B cell (primary cell): ENCODE results near the gene MTFMT. TPM values are rescaled to one million over a fixed set of nuclear protein-coding genes. Genes with fewer than 3 reads are reported as not detected.

ENCODE experiments used
- ATAC-seq: fragments of 200-7000 bp; cut with Tn5 transposase; one replicate; pipeline ENCODE4 v1.10.0; 2021; ENCODE audit warnings: low read depth, mild to moderate bottlenecking, moderate number of reproducible peaks, moderate library complexity
- CTCF ChIA-PET: fragments of 350-600 bp; sonication (Branson Sonifier 250); formaldehyde crosslinking; loops from one replicate; lab custom pipeline; 2021; ENCODE audit warnings: antibody characterized with exemption, inconsistent platforms; lab: Charles Lee
- POLR2A ChIA-PET: fragments of 350-600 bp; sonication (Branson Sonifier 250); formaldehyde crosslinking; loops from one replicate; lab custom pipeline; 2021; ENCODE audit warnings: antibody characterized with exemption; lab: Charles Lee
- DNase-seq: peaks from one replicate; pipeline ENCODE4 v3.0.0; 2013
- H2AFZ ChIP-seq: 2 replicates; pipeline ENCODE4 v1.6.1; 2012; ENCODE audit warnings: mild to moderate bottlenecking, low read depth, low read length; ENCODE audit not compliant: insufficient read depth, poor library complexity, severe bottlenecking
- H3K27ac ChIP-seq, 2 donors: 1 replicate in 1 of 2; 2 replicates in 1 of 2; pipeline ENCODE4 v1.5.1; 2012 to 2013; ENCODE audit warnings: low read length in 2 of 2, mild to moderate bottlenecking in 2 of 2, moderate library complexity in 1 of 2
- H3K27me3 ChIP-seq, 4 experiments: fragments of 200-600 bp in 1 of 4; sonication (generic) in 1 of 4; replicated peaks in 1 of 4; 1 replicate in 2 of 4; 2 replicates in 2 of 4; pipeline versions ENCODE4 v1.6.1 to v1.7.0; 2013 to 2016; ENCODE audit warnings: low read length in 3 of 4, mild to moderate bottlenecking in 2 of 4, mixed read lengths in 1 of 4, moderate library complexity in 1 of 4; ENCODE audit not compliant: insufficient read depth in 4 of 4, control insufficient read depth in 3 of 4; ENCODE audit errors: control extremely low read depth in 1 of 4
- H3K36me3 ChIP-seq, 2 experiments: replicated peaks in 1 of 2; 1 replicate in 1 of 2; 2 replicates in 1 of 2; pipeline versions ENCODE4 v1.6.1 to v1.7.1; 2013; ENCODE audit warnings: low read length in 1 of 2; ENCODE audit not compliant: insufficient read depth in 2 of 2, control insufficient read depth in 1 of 2; ENCODE audit errors: control extremely low read depth in 1 of 2, extremely low read depth in 1 of 2
- H3K4me1 ChIP-seq, 2 donors: fragments of 200-600 bp in 1 of 2; sonication (generic) in 1 of 2; 1 replicate in 1 of 2; 2 replicates in 1 of 2; pipeline versions ENCODE4 v1.5.1 to v1.6.1; 2013 to 2017; ENCODE audit warnings: low read length in 2 of 2; ENCODE audit not compliant: control insufficient read depth in 2 of 2, insufficient read depth in 2 of 2
- H3K4me2 ChIP-seq: replicated peaks from 2 replicates; pipeline ENCODE3; 2012; ENCODE audit warnings: mild to moderate bottlenecking, low read depth, low read length; ENCODE audit not compliant: poor library complexity, severe bottlenecking
- H3K4me3 ChIP-seq, 5 experiments: fragments of 200-600 bp in 1 of 5; sonication (generic) in 1 of 5; 1 replicate in 3 of 5; 2 replicates in 2 of 5; pipeline versions ENCODE4 v1.5.1 to v1.7.0; 2011 to 2016; ENCODE audit warnings: low read length in 4 of 5, mild to moderate bottlenecking in 4 of 5, low read depth in 2 of 5, control low read depth in 1 of 5, moderate library complexity in 1 of 5; ENCODE audit not compliant: insufficient read depth in 1 of 5; ENCODE audit errors: control extremely low read depth in 1 of 5, extremely low read depth in 1 of 5
- H3K79me2 ChIP-seq: fragments of 200-600 bp; sonication (generic); one replicate; pipeline ENCODE4 v1.6.0; 2016; ENCODE audit warnings: low read length; ENCODE audit not compliant: control insufficient read depth, insufficient read depth
- H3K9ac ChIP-seq: fragments of 200-600 bp; sonication (generic); 2 replicates; pipeline ENCODE4 v1.6.1; 2017; ENCODE audit warnings: mild to moderate bottlenecking, low read length, moderate library complexity
- H3K9me3 ChIP-seq, 3 donors: one replicate each; pipeline versions ENCODE4 v1.6.1 to v1.7.1; 2013; ENCODE audit warnings: low read length in 2 of 3; ENCODE audit not compliant: control insufficient read depth in 2 of 3, insufficient read depth in 1 of 3; ENCODE audit errors: control extremely low read depth in 1 of 3
- H4K20me1 ChIP-seq: 2 replicates; pipeline ENCODE4 v1.6.0; 2012; ENCODE audit warnings: mild to moderate bottlenecking, low read length; ENCODE audit not compliant: insufficient read depth, control insufficient read depth, poor library complexity, severe bottlenecking
- H3K27ac Mint-ChIP-seq: one replicate; pipeline ENCODE4 v1.8.0; 2021; ENCODE audit warnings: mixed read lengths
- H3K27me3 Mint-ChIP-seq: one replicate; pipeline ENCODE4 v1.8.0; 2021; ENCODE audit warnings: mixed read lengths
- H3K4me1 Mint-ChIP-seq: one replicate; pipeline ENCODE4 v1.8.0; 2021; ENCODE audit warnings: mixed read lengths
- H3K4me3 Mint-ChIP-seq: one replicate; pipeline ENCODE4 v1.8.0; 2021; ENCODE audit warnings: mixed read lengths
- H3K9me3 Mint-ChIP-seq: one replicate; pipeline ENCODE4 v1.8.0; 2022; ENCODE audit warnings: mixed read lengths; ENCODE audit not compliant: insufficient read depth
- CTCF ChIP-seq: fragments of 200-600 bp; IDR thresholded peaks from one replicate; pipeline ENCODE4 v1.8.0; 2022; ENCODE audit warnings: antibody characterized with exemption, mild to moderate bottlenecking
- EZH2 ChIP-seq: IDR thresholded peaks from 2 replicates; pipeline ENCODE4 v1.6.1; 2012; ENCODE audit warnings: borderline replicate concordance, low read depth, mild to moderate bottlenecking, moderate library complexity, low read length; ENCODE audit not compliant: insufficient read depth, poor library complexity, severe bottlenecking
- WGBS: methylation state at CpG from one replicate; pipeline ENCODE4 v1.1.5; 2013; ENCODE audit warnings: missing lambda C conversion rate; ENCODE audit not compliant: insufficient coverage; 5-methylcytosine and 5-hydroxymethylcytosine counted together
- intact Hi-C: fragments of 100-400 bp; cut with micrococcal nuclease; formaldehyde crosslinking; loops from one replicate; pipeline ENCODE4 v1.10.0; 2022
- polyA plus RNA-seq: library from polyadenylated mRNA; depleted of rRNA; stranded (reverse); fragments of >200 nt; gene quantifications from 2 replicates; pipeline ENCODE4 v1.2.3, GENCODE V29; 2012
- total RNA-seq, 2 donors: library from RNA; stranded (reverse); fragments of 120-200 nt in 1 of 2; gene quantifications; 1 replicate in 1 of 2; 2 replicates in 1 of 2; pipeline versions ENCODE4 v1.2.3 to v1.2.4, GENCODE V29; 2013 to 2022

Gene MTFMT
- total and polyA plus RNA-seq, 2 donors (not counting 1 experiment from before 2014, with no cell fraction given) = 10.0 to 14.3 TPM

DNA sequence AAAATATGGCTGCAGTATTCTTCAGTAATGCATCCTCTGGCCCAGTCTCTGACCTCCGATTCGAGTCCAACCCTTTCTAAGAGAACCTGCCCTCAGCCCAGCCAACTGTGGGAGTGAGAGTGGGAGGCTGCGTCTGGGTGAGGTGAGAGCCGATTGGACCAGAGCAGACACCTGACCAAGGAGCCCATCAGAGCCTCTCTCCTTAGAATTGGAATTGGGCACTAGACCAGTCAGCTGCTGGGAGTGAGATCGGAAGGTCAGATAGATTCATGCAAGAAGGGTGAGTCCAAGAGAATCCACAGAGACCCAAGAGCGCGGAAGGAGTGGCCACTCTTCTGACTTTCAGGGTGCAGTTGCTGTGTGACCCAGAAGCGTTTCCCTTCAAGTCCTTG is 28.1 kb upstream of the MTFMT start:
- H3K9me3 Mint-ChIP-seq = no peaks in the 10 kb centered on the region
- no peaks in the 10 kb centered on the region for H3K27me3 Mint-ChIP-seq
- intact Hi-C loops = no loop called here
- DNase-seq (no peak), ATAC-seq (no peak)
- no peaks in the 10 kb centered on the region for H3K4me1 Mint-ChIP-seq
- ChIA-PET CTCF (no interaction called here), POLR2A (no interaction called here)
- Histone ChIP-seq H4K20me1 (no peaks in the 10 kb centered on the region), H3K9ac (no peak overlapping the region), H3K9me3 (peaks cover 0 to 4% (median 0%) of the 10 kb centered on the region in 3 donors), H2AFZ (no peak overlapping the region), H3K4me2 (no peak overlapping the region), H3K27me3 (peaks cover 0 to 2% (median 0%) of the 10 kb centered on the region in 4 experiments), H3K79me2 (no peaks in the 10 kb centered on the region), H3K36me3 (no peaks in the 10 kb centered on the region), H3K4me1 (peaks cover 0 to 3% of the 10 kb centered on the region in 2 donors), H3K27ac (no peak overlapping the region), H3K4me3 (no peak overlapping the region)
- TF ChIP-seq EZH2 (no peak), CTCF (no peak)
- WGBS = 87% methylated on average over 4 of the region's 8 CpGs
- H3K4me3 Mint-ChIP-seq = no peak overlapping the region
- H3K27ac Mint-ChIP-seq = no peak overlapping the region

DNA sequence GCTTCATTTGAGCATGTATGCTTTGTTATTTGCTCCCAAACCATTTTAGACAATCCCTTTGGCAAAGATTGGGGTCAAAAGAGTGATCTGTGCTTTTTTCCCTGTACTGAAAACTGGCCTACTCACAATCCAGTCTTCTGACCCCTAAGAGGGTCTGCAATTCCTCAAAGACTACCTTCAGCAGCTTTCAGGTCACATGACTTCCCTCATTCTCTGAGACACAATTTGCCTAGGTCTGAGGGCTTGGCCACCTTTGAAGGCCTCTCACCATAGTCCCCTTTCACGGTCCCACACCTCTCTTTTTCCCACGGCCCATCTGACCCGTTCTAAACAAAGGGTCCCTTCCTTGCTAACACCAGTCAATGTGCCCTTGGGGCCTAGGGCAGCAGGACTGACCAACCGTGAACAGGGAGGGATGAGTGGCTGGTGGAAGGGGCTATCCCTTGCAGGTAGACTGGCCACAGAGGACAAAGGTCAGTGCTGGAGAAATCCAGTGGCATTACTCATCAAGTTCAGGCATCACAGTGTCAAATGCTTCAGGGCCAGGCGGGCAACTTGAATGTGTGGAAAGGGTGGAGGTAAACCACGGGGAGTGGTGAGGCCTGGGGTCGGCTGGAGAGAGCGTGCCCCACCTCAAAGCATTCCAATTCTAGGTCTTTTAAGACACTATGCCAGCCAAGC is 27.6 kb upstream of the MTFMT start:
- no peak for TF ChIP-seq EZH2
- TF ChIP-seq CTCF = no peak
- POLR2A ChIA-PET = no interaction called here
- 94% methylated on average over 4 of the region's 8 CpGs for WGBS
- H4K20me1 ChIP-seq = no peaks in the 10 kb centered on the region
- peaks cover 0 to 3% of the 10 kb centered on the region in 2 donors for H3K4me1 ChIP-seq
- H3K4me2 ChIP-seq = no peak overlapping the region
- intact Hi-C loops = no loop called here
- no peak overlapping the region for H3K9ac ChIP-seq
- no peak overlapping the region for H3K4me3 Mint-ChIP-seq
- H3K36me3 ChIP-seq = no peaks in the 10 kb centered on the region
- no peaks in the 10 kb centered on the region for H3K9me3 Mint-ChIP-seq
- CTCF ChIA-PET = interaction anchor here (0.6 kb wide), 1 partner anchor 16 kb away, joined by 3 read pairs; no protein-coding TSS in a partner anchor
- no peak overlapping the region for H3K4me3 ChIP-seq
- ATAC-seq = no peak
- H3K27me3 Mint-ChIP-seq = no peaks in the 10 kb centered on the region
- H2AFZ ChIP-seq = no peak overlapping the region
- H3K27me3 ChIP-seq = peaks cover 0 to 2% (median 0%) of the 10 kb centered on the region in 4 experiments
- no peaks in the 10 kb centered on the region for H3K79me2 ChIP-seq
- H3K9me3 ChIP-seq = peaks cover 0 to 4% (median 0%) of the 10 kb centered on the region in 3 donors
- no peaks in the 10 kb centered on the region for H3K4me1 Mint-ChIP-seq
- no peak for DNase-seq
- no peak overlapping the region for H3K27ac Mint-ChIP-seq
- no peak overlapping the region for H3K27ac ChIP-seq
